GM12878 (cell line): ENCODE measurements around the gene RERE. TPM values are rescaled to one million over a fixed set of nuclear protein-coding genes. Genes with fewer than 3 reads are reported as not detected.

Experiments used
- ATAC-seq: fragments of 200-7000 bp; cut with Tn5 transposase; 3 replicates; pipeline ENCODE4 v1.9.1; 2020; ENCODE audit warnings: mild to moderate bottlenecking, moderate library complexity
- BruUV-seq: library from RNA; stranded (reverse); fragments of 400-500 nt; replicated peaks from 2 replicates; lab custom pipeline; 2021; lab: Mats Ljungman, UMichigan
- CTCF ChIA-PET: fragments of 300-600 bp; sonication (Branson Sonifier 250); formaldehyde crosslinking; extraction: SDS; loops from one replicate; lab custom pipeline; 2021; ENCODE audit warnings: inconsistent platforms; lab: Yijun Ruan, JAX
- POLR2A ChIA-PET: fragments of 350-600 bp; formaldehyde crosslinking; extraction: SDS; loops from one replicate; lab custom pipeline; 2021; ENCODE audit warnings: inconsistent platforms; lab: Charles Lee
- RAD21 ChIA-PET: fragments of 300-600 bp; sonication (Branson Sonifier 250); formaldehyde crosslinking; loops from one replicate; lab custom pipeline; 2023; ENCODE audit warnings: antibody characterized with exemption; ENCODE audit not compliant: unreplicated experiment; lab: Charles Lee
- SMC1A ChIA-PET: fragments of 300-600 bp; sonication (Branson Sonifier 250); formaldehyde crosslinking; loops from one replicate; lab custom pipeline; 2023; ENCODE audit not compliant: unreplicated experiment, uncharacterized antibody; lab: Charles Lee
- DNase-seq: peaks from one replicate; pipeline ENCODE4 v3.0.0-alpha.2; 2011; ENCODE audit warnings: low read depth, low spot score
- FAIRE-seq: peaks from 3 replicates; lab custom pipeline; 2011; peaks lifted over from hg19 to GRCh38; lab: Jason Lieb, UNC
- H2AFZ ChIP-seq: 2 replicates; pipeline ENCODE4 v1.6.0; 2011; ENCODE audit warnings: low read depth, low read length, control low read depth; ENCODE audit not compliant: control insufficient read depth
- H3K27ac ChIP-seq: 2 replicates; pipeline ENCODE4 v1.5.1; 2011; ENCODE audit warnings: control low read depth; ENCODE audit not compliant: control insufficient read depth, insufficient read depth
- H3K27me3 ChIP-seq, 2 experiments: replicated peaks in 1 of 2; 2 replicates each; pipeline versions ENCODE4 v1.6.0 to v1.6.1; 2011; ENCODE audit warnings: low read length in 1 of 2; ENCODE audit not compliant: control insufficient read depth in 2 of 2, insufficient read depth in 2 of 2
- H3K36me3 ChIP-seq, 2 experiments: 2 replicates each; pipeline ENCODE4 v1.5.1; 2011; ENCODE audit warnings: low read length in 1 of 2; ENCODE audit not compliant: control insufficient read depth in 2 of 2, insufficient read depth in 2 of 2
- H3K4me1 ChIP-seq: 2 replicates; pipeline ENCODE4 v1.6.1; 2011; ENCODE audit warnings: mild to moderate bottlenecking, low read length, moderate library complexity, mixed read lengths; ENCODE audit not compliant: control insufficient read depth, insufficient read depth
- H3K4me2 ChIP-seq: 2 replicates; pipeline ENCODE4 v1.6.0; 2011; ENCODE audit warnings: control low read depth; ENCODE audit not compliant: control insufficient read depth, insufficient read depth
- H3K4me3 ChIP-seq: fragments of 200-600 bp; sonication (generic); 2 replicates; pipeline ENCODE4 v1.5.1; 2016
- H3K79me2 ChIP-seq: 2 replicates; pipeline ENCODE4 v1.6.0; 2011; ENCODE audit warnings: low read length; ENCODE audit not compliant: control insufficient read depth, insufficient read depth
- H3K9ac ChIP-seq: 2 replicates; pipeline ENCODE4 v1.8.0; 2011; ENCODE audit warnings: low read length, control low read depth, mixed read lengths; ENCODE audit not compliant: control insufficient read depth, insufficient read depth
- H3K9me3 ChIP-seq: replicated peaks from 3 replicates; pipeline ENCODE4 v1.5.1; 2011; ENCODE audit warnings: mild to moderate bottlenecking, low read length; ENCODE audit not compliant: control insufficient read depth, insufficient read depth
- H4K20me1 ChIP-seq: 2 replicates; pipeline ENCODE4 v1.6.0; 2011; ENCODE audit not compliant: control insufficient read depth, insufficient read depth
- BHLHE40 ChIP-seq, 2 experiments: fragments of 450-650 bp in 1 of 2; IDR thresholded peaks; 2 replicates each; pipeline ENCODE4 v1.6.1; 2011 to 2017; ENCODE audit warnings: low read depth in 2 of 2, borderline replicate concordance in 1 of 2, improper control_type of control experiment in 1 of 2, low read length in 1 of 2, mild to moderate bottlenecking in 1 of 2
- CUX1 ChIP-seq: IDR thresholded peaks from 2 replicates; pipeline ENCODE4 v1.6.1; 2012; ENCODE audit warnings: improper control_type of control experiment, low read depth, low read length; ENCODE audit not compliant: insufficient replicate concordance
- FOXM1 ChIP-seq: IDR thresholded peaks from 2 replicates; pipeline ENCODE4 v1.6.1; 2012; ENCODE audit warnings: low read depth, mild to moderate bottlenecking, inconsistent platforms, low read length, moderate library complexity
- GABPA ChIP-seq: IDR thresholded peaks from 2 replicates; pipeline ENCODE4 v1.6.1; 2014; ENCODE audit warnings: antibody characterized with exemption, low read depth, mild to moderate bottlenecking, inconsistent platforms
- IKZF1 ChIP-seq: fragments of 450-650 bp; conservative IDR thresholded peaks from 2 replicates; pipeline ENCODE4 v1.6.1; 2017; ENCODE audit warnings: antibody characterized with exemption, mild to moderate bottlenecking
- IKZF2 ChIP-seq, 2 experiments: fragments of 450-650 bp; IDR thresholded peaks; 2 replicates each; pipeline ENCODE4 v1.6.1; 2017; ENCODE audit warnings: mild to moderate bottlenecking in 2 of 2, moderate library complexity in 2 of 2
- POLR2AphosphoS5 ChIP-seq: IDR thresholded peaks from 2 replicates; pipeline ENCODE4 v1.6.1; 2011; ENCODE audit warnings: mild to moderate bottlenecking, low read length, inconsistent platforms
- RUNX3 ChIP-seq: IDR thresholded peaks from 2 replicates; pipeline ENCODE4 v1.6.1; 2012; ENCODE audit warnings: low read length, inconsistent platforms
- WGBS: methylation state at CpG from one replicate; pipeline ENCODE4 v1.1.6; 2016; ENCODE audit warnings: low lambda C conversion rate; ENCODE audit not compliant: insufficient replicate concordance, insufficient coverage; ENCODE audit errors: missing lambda C conversion rate; 5-methylcytosine and 5-hydroxymethylcytosine counted together
- in situ Hi-C: fragments of 300-500 bp; cut with MboI; formaldehyde crosslinking; loops from 9 replicates; pipeline ENCODE4 v1.14.3; 2018; ENCODE audit warnings: mixed read lengths
- intact Hi-C: fragments of 100-400 bp; cut with micrococcal nuclease; formaldehyde crosslinking; loops from one replicate; pipeline ENCODE4 v1.14.2; 2022; ENCODE audit not compliant: unreplicated experiment
- polyA plus RNA-seq, 11 experiments: library from polyadenylated mRNA; depleted of rRNA in 4 of 11; unstranded in 6 of 11; stranded (reverse) in 5 of 11; fragments of >200 nt; fragmentation: Nextera tagmentation in 4 of 11; fragmentation: Illumina TruSeq in 1 of 11; extraction: Ambion mirVana in 4 of 11; extraction: Trizol in 1 of 11; gene quantifications; 1 replicate in 1 of 11; 2 replicates in 10 of 11; pipeline versions ENCODE4 v1.2.1 to v1.2.3, GENCODE V29; 2011 to 2016; ENCODE audit warnings: inconsistent platforms in 2 of 11, missing spikeins in 2 of 11, low read depth in 1 of 11
- total RNA-seq, 4 experiments: library from RNA; depleted of rRNA in 3 of 4; stranded (reverse); fragments of >200 nt in 3 of 4; fragmentation: Illumina TruSeq in 1 of 4; extraction: Trizol in 1 of 4; gene quantifications; 2 replicates each; pipeline versions ENCODE4 v1.2.1 to v1.2.3, GENCODE V29; 2013 to 2021

Gene RERE
- total and polyA plus RNA-seq, 10 of the 15 experiments (the other 5 are each of a cell fraction or from before 2014, with no cell fraction given): 5.2 to 60.5 (median 20.2) TPM

- Histone ChIP-seq H3K9ac (no peak overlapping the region), H3K27me3 (no peaks in the 10 kb centered on the region), H3K79me2 (peaks cover 1% of the 10 kb centered on the region; the same call in 1 of the 2 replicates), H3K27ac (no peak overlapping the region), H3K4me2 (no peak overlapping the region), H3K4me1 (peaks cover 2% of the 10 kb centered on the region; the same call in 1 of the 2 replicates), H3K4me3 (no peak overlapping the region), H2AFZ (no peak overlapping the region), H3K9me3 (no peaks in the 10 kb centered on the region; the same call in 2 of the 3 replicates), H4K20me1 (no peaks in the 10 kb centered on the region), H3K36me3 (no peaks in the 10 kb centered on the region)
- SMC1A ChIA-PET: interaction anchor here (0.7 to 5.8 kb wide), 28 partner anchors 8 to 470 kb away, joined by 3 to 101 read pairs (median 5); partner anchors contain the start of gene ENO1
- WGBS: 54% methylated on average over 5 of the region's 5 CpGs
- TF ChIP-seq FOXM1 (no peak), RUNX3 (0 out of 2 replicates have a peak, but pooled peaks have one; percentile 14)
- DNase-seq: no peak
- intact Hi-C loops (loop anchor here (2.0 kb wide), 1 partner anchor 119 kb away; no protein-coding TSS in a partner anchor), in situ Hi-C loops (no loop called here)
- RAD21 ChIA-PET: interaction anchor here (1.0 to 4.4 kb wide), 33 partner anchors 9 to 833 kb away, joined by 3 to 88 read pairs (median 5); partner anchors contain the start of gene ENO1
- POLR2A ChIA-PET: interaction anchor here (0.5 to 2.1 kb wide), 6 partner anchors 14 to 750 kb away, joined by 3 to 5 read pairs (median 4); no protein-coding TSS in a partner anchor
- peak; percentile 13; the same call in 1 of the 3 replicates for ATAC-seq
- CTCF ChIA-PET: interaction anchor here (0.6 to 7.9 kb wide), 65 partner anchors 8 to 833 kb away, joined by 3 to 143 read pairs (median 6); no protein-coding TSS in a partner anchor
- no peak for FAIRE-seq
- no TSS peak for BruUV-seq
These were observed 30.6 kb upstream of the RERE start for GRCh38 chr1:8847990-8848389.

- H3K27ac ChIP-seq: no peak overlapping the region
- POLR2A ChIA-PET: no interaction called here
- peaks cover 2% of the 10 kb centered on the region; the same call in 1 of the 2 replicates for H3K4me1 ChIP-seq
- 8% methylated on average over 4 of the region's 4 CpGs for WGBS
- H3K36me3 ChIP-seq: no peaks in the 10 kb centered on the region
- no peak overlapping the region for H3K9ac ChIP-seq
- SMC1A ChIA-PET: interaction anchor here (5.8 kb wide), 1 partner anchor 118 kb away, joined by 101 read pairs; no protein-coding TSS in a partner anchor
- no peak for DNase-seq
- no peak for ATAC-seq
- in situ Hi-C loops: no loop called here
- no TSS peak for BruUV-seq
- H3K4me3 ChIP-seq: no peak overlapping the region
- no peaks in the 10 kb centered on the region for H3K27me3 ChIP-seq
- RAD21 ChIA-PET: interaction anchor here (1.3 kb wide), 1 partner anchor 284 kb away, joined by 5 read pairs; no protein-coding TSS in a partner anchor
- no peaks in the 10 kb centered on the region; the same call in 2 of the 3 replicates for H3K9me3 ChIP-seq
- CTCF ChIA-PET: interaction anchor here (0.7 to 7.9 kb wide), 6 partner anchors 13 to 284 kb away, joined by 3 to 143 read pairs (median 6); no protein-coding TSS in a partner anchor
- intact Hi-C loops: no loop called here
- no peak overlapping the region for H3K4me2 ChIP-seq
- H2AFZ ChIP-seq: no peak overlapping the region
- no peak for FAIRE-seq
- peaks cover 1% of the 10 kb centered on the region; the same call in 1 of the 2 replicates for H3K79me2 ChIP-seq
- H4K20me1 ChIP-seq: no peaks in the 10 kb centered on the region
- no peak for TF ChIP-seq CUX1
- TF ChIP-seq IKZF1: no peak
- no peak for TF ChIP-seq GABPA
- TF ChIP-seq IKZF2 (IDR thresholded peaks at IDR 0.05): no peak
- TF ChIP-seq POLR2AphosphoS5: no peak
- TF ChIP-seq BHLHE40 (IDR thresholded peaks at IDR 0.05; ENCODE audit: borderline replicate concordance in 1 of 2, low read depth in 2 of 2, low read length in 1 of 2): no peak
These were observed 28.8 kb upstream of the RERE start for GRCh38 chr1:8846263-8846662.
